A549 (cell line): Measurements from ENCODE around the gene CD151. TPM values are rescaled to one million over a fixed set of nuclear protein-coding genes. Genes with fewer than 3 reads are reported as not detected.

ENCODE experiments used
- ATAC-seq, 2 experiments: fragments of 200-7000 bp in 1 of 2; fragments of >200 bp in 1 of 2; cut with Nextera tagmentation in 1 of 2; cut with Tn5 transposase in 1 of 2; 3 replicates each; pipeline versions ENCODE4 v1.8.0 to v1.9.1; 2018 to 2020; ENCODE audit warnings: mild to moderate bottlenecking in 1 of 2, moderate library complexity in 1 of 2
- CTCF ChIA-PET: fragments of 300-600 bp; sonication (Branson Sonifier 250); formaldehyde crosslinking; extraction: SDS; loops from one replicate; lab custom pipeline; 2021; ENCODE audit warnings: antibody characterized with exemption, inconsistent platforms; lab: Yijun Ruan, JAX
- POLR2A ChIA-PET: fragments of 350-600 bp; formaldehyde crosslinking; extraction: SDS; loops from one replicate; lab custom pipeline; 2021; ENCODE audit warnings: antibody characterized with exemption, inconsistent platforms; lab: Yijun Ruan, JAX
- DNase-seq, 2 experiments: peaks; one replicate each; pipeline versions ENCODE4 v3.0.0 to v3.0.0-alpha.2; 2011 to 2016; ENCODE audit warnings: low read depth in 1 of 2, low spot score in 1 of 2
- FAIRE-seq: peaks from 2 replicates; lab custom pipeline; 2011; peaks lifted over from hg19 to GRCh38; lab: Jason Lieb, UNC
- H3K27ac ChIP-seq, 2 experiments: fragments of >200 bp; sonication (Bioruptor Twin); formaldehyde crosslinking; 3 replicates each; pipeline ENCODE4 v1.5.1; 2016 to 2017
- H3K4me1 ChIP-seq: fragments of >200 bp; sonication (Bioruptor Twin); formaldehyde crosslinking; 3 replicates; pipeline ENCODE4 v1.6.1; 2016
- H3K4me2 ChIP-seq: fragments of >200 bp; sonication (Bioruptor Twin); formaldehyde crosslinking; 3 replicates; pipeline ENCODE4 v1.6.1; 2016
- H3K4me3 ChIP-seq: fragments of >200 bp; sonication (Bioruptor Twin); formaldehyde crosslinking; 3 replicates; pipeline ENCODE4 v1.5.1; 2016
- H3K9me3 ChIP-seq: fragments of >200 bp; sonication (Bioruptor Twin); formaldehyde crosslinking; 3 replicates; pipeline ENCODE4 v1.6.1; 2016
- ATOH8 ChIP-seq: fragments of 250-450 bp; sonication (Bioruptor Pico); IDR thresholded peaks from 2 replicates; pipeline ENCODE4 v1.5.0; 2020; ENCODE audit warnings: low read depth, mild to moderate bottlenecking, moderate library complexity
- BCL3 ChIP-seq: fragments of >200 bp; sonication (Bioruptor Twin); formaldehyde crosslinking; IDR thresholded peaks from 3 replicates; pipeline ENCODE4 v1.6.1; 2016
- CBX2 ChIP-seq: fragments of 200-600 bp; sonication (generic); IDR thresholded peaks from 2 replicates; pipeline ENCODE4 v1.6.1; 2016; ENCODE audit warnings: low read depth, mild to moderate bottlenecking, borderline replicate concordance
- CBX8 ChIP-seq: fragments of 200-600 bp; sonication (generic); IDR thresholded peaks from 2 replicates; pipeline ENCODE4 v1.6.1; 2016
- CHD2 ChIP-seq: fragments of 150-350 bp; IDR thresholded peaks from 2 replicates; pipeline ENCODE4 v1.6.1; 2014; ENCODE audit warnings: low read length; ENCODE audit not compliant: partially characterized antibody
- ELK1 ChIP-seq: fragments of 150-350 bp; IDR thresholded peaks from 2 replicates; pipeline ENCODE4 v1.6.1; 2014; ENCODE audit warnings: low read depth, mild to moderate bottlenecking, low read length
- FOSB ChIP-seq: fragments of 250-450 bp; sonication (Bioruptor Pico); IDR thresholded peaks from 2 replicates; pipeline ENCODE4 v1.5.0; 2020; ENCODE audit warnings: mild to moderate bottlenecking, moderate library complexity
- FOXS1 ChIP-seq: fragments of 250-450 bp; sonication (Bioruptor Pico); IDR thresholded peaks from 2 replicates; pipeline ENCODE4 v1.5.0; 2020; ENCODE audit warnings: mild to moderate bottlenecking, moderate library complexity
- HDAC2 ChIP-seq: fragments of 200-600 bp; sonication (generic); IDR thresholded peaks from 2 replicates; pipeline ENCODE4 v1.6.1; 2016
- HES2 ChIP-seq: fragments of >200 bp; sonication (Bioruptor Twin); formaldehyde crosslinking; IDR thresholded peaks from 2 replicates; pipeline ENCODE4 v1.6.1; 2016
- HOXB5 ChIP-seq: fragments of 250-450 bp; sonication (Bioruptor Pico); IDR thresholded peaks from 2 replicates; pipeline ENCODE4 v1.5.0; 2020; ENCODE audit warnings: mild to moderate bottlenecking, moderate library complexity
- JUN ChIP-seq, 2 experiments: fragments of >200 bp; sonication (Bioruptor Twin); formaldehyde crosslinking; IDR thresholded peaks; 2 replicates in 1 of 2; 3 replicates in 1 of 2; pipeline ENCODE4 v1.6.1; 2016 to 2017
- JUNB ChIP-seq: fragments of >200 bp; sonication (Bioruptor Twin); formaldehyde crosslinking; IDR thresholded peaks from 2 replicates; pipeline ENCODE4 v1.6.1; 2016
- MAX ChIP-seq: IDR thresholded peaks from 2 replicates; pipeline ENCODE4 v1.6.1; 2012
- NFE2L2 ChIP-seq: fragments of 150-350 bp; conservative IDR thresholded peaks from 2 replicates; pipeline ENCODE4 v1.6.1; 2014; ENCODE audit warnings: low read length
- NPAS2 ChIP-seq: fragments of 250-450 bp; sonication (Bioruptor Pico); IDR thresholded peaks from 2 replicates; pipeline ENCODE4 v1.8.0; 2022; ENCODE audit warnings: mild to moderate bottlenecking, moderate library complexity, borderline replicate concordance
- PBX3 ChIP-seq: IDR thresholded peaks from 2 replicates; pipeline ENCODE4 v1.6.1; 2012
- PHF8 ChIP-seq: fragments of 200-600 bp; sonication (generic); IDR thresholded peaks from 2 replicates; pipeline ENCODE4 v1.6.1; 2016; ENCODE audit warnings: low read depth, mild to moderate bottlenecking, antibody characterized with exemption, moderate library complexity, borderline replicate concordance
- RAD21 ChIP-seq, 2 experiments: fragments of >200 bp in 1 of 2; sonication (Bioruptor Twin) in 1 of 2; formaldehyde crosslinking in 1 of 2; IDR thresholded peaks in 1 of 2; conservative IDR thresholded peaks in 1 of 2; 2 replicates in 1 of 2; 3 replicates in 1 of 2; pipeline ENCODE4 v1.6.1; 2012 to 2018; ENCODE audit warnings: inconsistent platforms in 1 of 2
- RCOR1 ChIP-seq: fragments of 150-350 bp; IDR thresholded peaks from 2 replicates; pipeline ENCODE4 v1.6.1; 2014; ENCODE audit warnings: antibody characterized with exemption, low read length, low read depth
- RFX5 ChIP-seq: fragments of 450-650 bp; IDR thresholded peaks from 2 replicates; pipeline ENCODE4 v1.7.1; 2014; ENCODE audit warnings: antibody characterized with exemption, mild to moderate bottlenecking, moderate library complexity
- WGBS: methylation state at CpG from one replicate; pipeline ENCODE4 v1.1.6; 2017; ENCODE audit errors: missing lambda C conversion rate; 5-methylcytosine and 5-hydroxymethylcytosine counted together
- polyA plus RNA-seq, 4 experiments: library from polyadenylated mRNA; depleted of rRNA in 3 of 4; stranded (reverse); fragments of >200 nt; fragmentation: RNase III in 1 of 4; extraction: RNeasy Plus Mini Kit Qiagen cat#74134 plus additional on column Dnase treatment in 1 of 4; gene quantifications; 2 replicates in 3 of 4; 3 replicates in 1 of 4; pipeline ENCODE4 v1.2.3, GENCODE V29; 2011 to 2017

Gene CD151
- polyA plus RNA-seq, 2 of the 4 experiments (the other 2 are of a cell fraction), result 409 to 701 TPM

GRCh38 chr11:827146-827896 is 5.4 kb upstream of the CD151 start:
- Histone ChIP-seq H3K9me3 (no peaks in the 10 kb centered on the region), H3K4me3 (peak overlapping the region; percentile 52), H3K27ac (peak overlapping the region; percentile 80 to 88), H3K4me2 (peak overlapping the region; percentile 87), H3K4me1 (peaks cover 56% of the 10 kb centered on the region)
- DNase-seq, result no peak
- POLR2A ChIA-PET, result interaction anchor here (3.5 kb wide), 1 partner anchor 8 kb away, joined by 26 read pairs; the partner anchor contains the start of gene PNPLA2
- FAIRE-seq, result no peak
- TF ChIP-seq PHF8 (no peak), JUN (IDR thresholded peaks at IDR 0.05) (peak in 1 of 2 experiments; percentile 52; a peak in 3 of 5 replicates), CBX2 (no peak), NFE2L2 (no peak), RCOR1 (no peak), MAX (peak; percentile 45; the same call in 1 of the 2 replicates), ATOH8 (CRISPR knock-in tag) (no peak), RAD21 (conservative IDR thresholded peaks at IDR 0.05 in 1 of 2, IDR thresholded peaks at IDR 0.05 in 1 of 2) (no peak), PBX3 (peak; percentile 29; the same call in 1 of the 2 replicates), FOSB (CRISPR knock-in tag) (no peak)
- CTCF ChIA-PET, result interaction anchor here (1.2 to 1.7 kb wide), 3 partner anchors 10 to 12 kb away, joined by 3 to 5 read pairs (median 4); no protein-coding TSS in a partner anchor
- 41% methylated on average over 17 of the region's 66 CpGs for WGBS
- peak in 1 of 2 experiments; percentile 2; a peak in 1 of 6 replicates for ATAC-seq

- peak within 1 kb of the TSS; percentile 80 to 88 for H3K27ac ChIP-seq
- H3K9me3 ChIP-seq, result no peaks in the 10 kb centered on the region
- peaks cover 55% of the 10 kb centered on the region for H3K4me1 ChIP-seq
- H3K4me2 ChIP-seq, result peak within 1 kb of the TSS; percentile 87
- TF ChIP-seq CHD2 (no peak), ELK1 (no peak)
- TF ChIP-seq, all 56 proteins: peak for 0
- H3K4me3 ChIP-seq, result peak within 1 kb of the TSS; percentile 52
- CTCF ChIA-PET, result interaction anchor here (1.2 to 1.7 kb wide), 3 partner anchors 10 to 12 kb away, joined by 3 to 5 read pairs (median 4); no protein-coding TSS in a partner anchor
- POLR2A ChIA-PET, result interaction anchor here (3.5 kb wide), 1 partner anchor 9 kb away, joined by 26 read pairs; the partner anchor contains the start of gene PNPLA2
- no peak for DNase-seq
- FAIRE-seq, result no peak
- ATAC-seq, result no peak
- WGBS, result 49% methylated on average over 5 of the region's 5 CpGs
Measured at GRCh38 chr11:827897-828192, 4.9 kb upstream of the CD151 start, which contains the start of gene CRACR2B. Gene CRACR2B, plus strand, starts transcription at chr11:827919. Its CDS starts 689 bp downstream, at chr11:828608.

- ATAC-seq, result no peak
- H3K9me3 ChIP-seq, result no peaks in the 10 kb centered on the region
- WGBS, result 78% methylated on average over 16 of the region's 21 CpGs
- ChIA-PET CTCF (interaction anchor here (1.1 to 1.7 kb wide), 4 partner anchors 9 to 15 kb away, joined by 3 to 5 read pairs (median 4); partner anchors contain the start of gene PNPLA2), POLR2A (interaction anchor here (3.5 kb wide), 1 partner anchor 9 kb away, joined by 26 read pairs; the partner anchor contains the start of gene PNPLA2)
- peaks cover 55% of the 10 kb centered on the region for H3K4me1 ChIP-seq
- no peak overlapping the region for H3K4me2 ChIP-seq
- peak overlapping the region in 1 of 2 experiments; percentile 88; a peak in 1 of 6 replicates for H3K27ac ChIP-seq
- FAIRE-seq, result no peak
- DNase-seq, result no peak
- no peak overlapping the region for H3K4me3 ChIP-seq
- TF ChIP-seq FOXS1 (CRISPR knock-in tag) (no peak), RCOR1 (no peak), HES2 (no peak), HOXB5 (CRISPR knock-in tag) (no peak), CBX8 (no peak), RFX5 (no peak), NPAS2 (CRISPR knock-in tag) (no peak), HDAC2 (no peak), JUNB (no peak), NFE2L2 (no peak), BCL3 (no peak)
Measured at GRCh38 chr11:828506-829175, 4.1 kb upstream of the CD151 start.
